Right lobe of liver (tissue), 4 donors: Measurements from ENCODE around the gene HNRNPH2.

ENCODE experiments used
- POLR2A ChIP-seq: fragments of 450-650 bp; IDR thresholded peaks from one replicate; pipeline ENCODE4 v1.6.1; 2017; ENCODE audit warnings: antibody characterized with exemption, mild to moderate bottlenecking
- TF ChIP-seq, protein P1 (sequence below), 4 donors: fragments of 200-600 bp in 3 of 4; fragments of 450-650 bp in 1 of 4; IDR thresholded peaks; one replicate each; pipeline versions ENCODE4 v1.5.1 to v1.8.0; 2016 to 2022; ENCODE audit warnings: antibody characterized with exemption in 4 of 4, mild to moderate bottlenecking in 2 of 4
- donor health status: DM: no; HTN: no; CAD: no.
- donor health status: DM: no; HTN: no; CAD: no.
- donor health status: DM: no; HTN: yes; CAD: no.

DNA sequence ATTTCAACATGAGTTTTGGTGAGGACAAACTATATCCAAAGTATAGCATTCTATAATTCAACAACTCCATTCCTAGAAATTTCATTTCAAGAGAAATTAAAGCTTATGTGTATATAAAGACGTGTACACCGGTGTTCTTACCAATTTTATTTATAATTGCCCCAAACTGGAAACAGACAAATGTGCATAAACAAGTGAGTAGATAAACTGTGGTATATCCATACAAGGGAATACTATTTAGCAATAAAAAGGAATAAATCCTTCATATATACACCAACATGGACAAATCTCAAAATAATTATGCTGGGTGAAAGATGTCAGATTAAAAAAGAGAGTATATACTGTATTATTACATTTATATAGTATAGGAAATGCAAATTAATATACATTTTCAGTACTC is 19.9 kb downstream of the HNRNPH2 start:
- TF ChIP-seq, protein P1, sequence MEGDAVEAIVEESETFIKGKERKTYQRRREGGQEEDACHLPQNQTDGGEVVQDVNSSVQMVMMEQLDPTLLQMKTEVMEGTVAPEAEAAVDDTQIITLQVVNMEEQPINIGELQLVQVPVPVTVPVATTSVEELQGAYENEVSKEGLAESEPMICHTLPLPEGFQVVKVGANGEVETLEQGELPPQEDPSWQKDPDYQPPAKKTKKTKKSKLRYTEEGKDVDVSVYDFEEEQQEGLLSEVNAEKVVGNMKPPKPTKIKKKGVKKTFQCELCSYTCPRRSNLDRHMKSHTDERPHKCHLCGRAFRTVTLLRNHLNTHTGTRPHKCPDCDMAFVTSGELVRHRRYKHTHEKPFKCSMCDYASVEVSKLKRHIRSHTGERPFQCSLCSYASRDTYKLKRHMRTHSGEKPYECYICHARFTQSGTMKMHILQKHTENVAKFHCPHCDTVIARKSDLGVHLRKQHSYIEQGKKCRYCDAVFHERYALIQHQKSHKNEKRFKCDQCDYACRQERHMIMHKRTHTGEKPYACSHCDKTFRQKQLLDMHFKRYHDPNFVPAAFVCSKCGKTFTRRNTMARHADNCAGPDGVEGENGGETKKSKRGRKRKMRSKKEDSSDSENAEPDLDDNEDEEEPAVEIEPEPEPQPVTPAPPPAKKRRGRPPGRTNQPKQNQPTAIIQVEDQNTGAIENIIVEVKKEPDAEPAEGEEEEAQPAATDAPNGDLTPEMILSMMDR (IDR thresholded peaks at IDR 0.05), result no peak
- no peak for TF ChIP-seq POLR2A
